RPMI8226 (cell line): ENCODE measurements around the gene GOLGA8B.
"Not testable (repeated sequence)": the region's sequence is repeated elsewhere in the genome, so short reads cannot be mapped to it uniquely, and the experiment has no call there.

Experiments used
- DNase-seq: peaks from one replicate; pipeline ENCODE4 v3.0.0-alpha.2; 2015

The GOLGA8B gene

DNA sequence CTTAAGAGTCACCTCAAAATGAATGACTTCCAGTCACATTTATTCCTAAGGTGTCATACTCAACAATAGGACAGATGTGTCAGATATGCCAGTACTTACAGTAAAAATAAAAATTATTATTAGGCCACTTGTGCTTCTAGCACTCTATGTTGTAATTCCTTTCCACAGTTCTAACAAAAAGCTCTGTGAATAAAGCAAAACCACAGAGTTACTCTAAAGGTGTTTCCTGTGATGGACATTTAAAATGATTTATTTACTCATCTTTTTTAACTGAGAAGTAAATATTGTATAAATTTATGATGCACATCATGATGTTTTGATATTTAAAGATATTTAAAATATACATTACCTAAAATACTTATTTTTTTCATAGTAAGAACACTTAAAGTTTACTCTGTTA, 13.9 kb upstream of the GOLGA8B start:
- DNase-seq, result no peak

DNA sequence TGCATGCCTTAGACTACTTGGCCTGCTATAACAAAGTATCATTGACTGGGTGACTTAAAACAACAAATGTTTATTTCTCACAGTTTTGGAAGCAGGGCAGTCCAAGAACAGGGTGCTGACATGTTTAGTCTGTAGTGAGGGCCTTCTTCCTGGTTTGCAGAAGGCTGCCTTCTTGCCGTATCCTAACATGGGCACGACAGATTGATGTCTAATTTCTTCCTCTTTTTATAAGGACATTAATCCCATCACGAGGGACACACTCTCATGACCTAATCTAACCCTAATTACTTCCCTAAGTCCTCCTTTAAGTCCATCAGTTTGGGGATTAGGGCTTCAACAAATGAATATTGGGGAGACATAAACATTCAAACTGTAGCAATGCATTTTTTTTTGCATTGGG, 10.9 kb upstream of the GOLGA8B start:
- DNase-seq, result no peak

DNA sequence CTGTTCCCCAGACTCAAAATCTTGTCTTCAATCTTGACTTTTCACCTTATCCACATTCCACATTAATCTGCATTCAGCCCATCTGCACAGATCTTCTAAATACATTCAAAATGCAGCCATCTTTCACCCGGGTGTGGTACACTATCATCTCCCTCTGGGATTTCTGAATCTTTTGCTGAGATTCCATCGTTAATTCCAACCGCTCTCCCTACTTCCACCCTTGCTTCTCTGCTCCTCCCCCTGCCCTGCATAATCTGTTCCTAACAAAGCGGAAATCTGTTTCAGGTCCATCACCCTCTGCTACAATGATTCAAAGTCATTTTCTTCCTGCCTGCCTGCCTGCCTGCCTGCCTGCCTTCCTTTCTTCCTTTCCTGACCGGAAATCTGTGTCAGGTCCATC, 7.9 kb upstream of the GOLGA8B start:
- no peak for DNase-seq

DNA sequence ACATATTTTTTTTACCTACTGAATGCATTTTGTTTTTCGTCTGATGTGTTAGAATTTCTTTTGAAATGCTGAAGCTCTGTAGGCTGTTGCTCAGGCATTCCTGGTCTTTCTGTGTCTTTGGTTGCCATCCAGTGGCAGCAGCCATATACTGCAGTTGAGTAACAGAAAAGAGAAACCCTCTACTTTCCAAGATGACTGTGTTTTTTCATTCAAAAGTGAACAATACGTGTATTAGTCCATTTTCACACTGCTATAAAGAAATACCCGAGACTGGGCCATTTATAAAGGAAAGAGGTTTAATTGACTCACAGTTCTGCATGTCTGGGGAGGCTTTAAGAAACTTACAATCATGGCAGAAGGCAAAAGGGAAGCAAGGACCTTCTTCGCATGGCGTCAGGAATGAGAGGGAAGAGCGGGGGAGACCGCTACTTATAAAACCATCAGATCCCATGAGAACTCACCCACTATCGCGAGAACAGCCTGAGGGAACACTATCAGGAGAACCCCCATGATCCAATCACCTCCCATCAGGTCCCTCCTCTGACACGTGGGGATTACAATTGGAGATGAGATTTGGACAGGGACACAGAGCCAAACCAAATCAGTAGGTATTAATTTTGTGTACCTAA, 4.7 kb upstream of the GOLGA8B start:
- DNase-seq, result peak; percentile 47

DNA sequence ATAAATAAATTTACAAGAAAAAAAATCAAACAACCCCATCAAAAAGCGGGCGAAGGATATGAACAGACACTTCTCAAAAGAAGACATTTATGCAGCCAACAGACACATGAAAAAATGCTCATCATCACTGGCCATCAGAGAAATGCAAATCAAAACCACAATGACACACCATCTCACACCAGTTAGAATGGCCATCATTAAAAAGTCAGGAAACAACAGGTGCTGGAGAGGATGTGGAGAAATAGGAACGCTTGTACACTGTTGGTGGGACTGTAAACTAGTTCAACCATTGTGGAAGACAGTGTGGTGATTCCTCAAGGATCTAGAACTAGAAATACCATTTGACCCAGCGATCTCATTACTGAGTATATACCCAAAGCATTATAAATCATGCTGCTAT, 2.5 kb upstream of the GOLGA8B start:
- not testable (repeated sequence) for DNase-seq

DNA sequence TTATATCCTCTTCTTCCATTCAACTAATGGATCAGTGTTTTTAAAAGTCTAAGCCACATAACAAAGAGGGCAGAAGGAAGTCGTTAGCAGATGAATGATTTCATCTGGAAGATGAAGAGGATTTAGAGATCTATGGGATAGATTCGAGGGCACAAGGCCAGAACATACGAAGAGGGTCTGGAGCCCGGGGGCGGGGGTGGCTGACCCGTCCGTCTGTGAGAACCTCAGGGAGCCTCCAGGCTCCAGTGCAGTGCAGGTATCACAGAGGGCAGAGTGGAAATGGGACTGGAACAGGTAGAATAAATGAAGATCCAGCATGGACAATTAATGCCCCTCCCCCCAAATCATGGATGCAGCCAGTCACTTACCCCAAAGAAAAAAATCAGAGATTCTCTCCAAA, 1.5 kb upstream of the GOLGA8B start:
- DNase-seq, result no peak

DNA sequence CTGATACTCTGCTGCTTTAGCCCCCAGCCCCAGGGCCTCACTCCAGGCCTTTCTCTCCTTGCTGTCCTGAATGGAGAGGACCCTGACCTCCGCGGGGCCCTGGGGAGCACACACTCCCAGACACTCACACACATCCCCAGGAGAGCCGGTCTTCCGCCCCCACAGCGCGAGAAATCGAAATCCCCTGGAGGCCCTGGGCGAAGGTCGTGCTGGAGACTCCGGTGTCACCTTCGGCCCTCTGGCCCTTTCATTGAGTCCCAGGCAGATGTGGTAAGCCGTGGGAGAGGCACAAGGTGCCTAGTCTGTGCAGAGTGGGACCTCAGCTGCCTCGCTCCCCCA, 848 bp upstream of the GOLGA8B start:
- DNase-seq, result no peak

DNA sequence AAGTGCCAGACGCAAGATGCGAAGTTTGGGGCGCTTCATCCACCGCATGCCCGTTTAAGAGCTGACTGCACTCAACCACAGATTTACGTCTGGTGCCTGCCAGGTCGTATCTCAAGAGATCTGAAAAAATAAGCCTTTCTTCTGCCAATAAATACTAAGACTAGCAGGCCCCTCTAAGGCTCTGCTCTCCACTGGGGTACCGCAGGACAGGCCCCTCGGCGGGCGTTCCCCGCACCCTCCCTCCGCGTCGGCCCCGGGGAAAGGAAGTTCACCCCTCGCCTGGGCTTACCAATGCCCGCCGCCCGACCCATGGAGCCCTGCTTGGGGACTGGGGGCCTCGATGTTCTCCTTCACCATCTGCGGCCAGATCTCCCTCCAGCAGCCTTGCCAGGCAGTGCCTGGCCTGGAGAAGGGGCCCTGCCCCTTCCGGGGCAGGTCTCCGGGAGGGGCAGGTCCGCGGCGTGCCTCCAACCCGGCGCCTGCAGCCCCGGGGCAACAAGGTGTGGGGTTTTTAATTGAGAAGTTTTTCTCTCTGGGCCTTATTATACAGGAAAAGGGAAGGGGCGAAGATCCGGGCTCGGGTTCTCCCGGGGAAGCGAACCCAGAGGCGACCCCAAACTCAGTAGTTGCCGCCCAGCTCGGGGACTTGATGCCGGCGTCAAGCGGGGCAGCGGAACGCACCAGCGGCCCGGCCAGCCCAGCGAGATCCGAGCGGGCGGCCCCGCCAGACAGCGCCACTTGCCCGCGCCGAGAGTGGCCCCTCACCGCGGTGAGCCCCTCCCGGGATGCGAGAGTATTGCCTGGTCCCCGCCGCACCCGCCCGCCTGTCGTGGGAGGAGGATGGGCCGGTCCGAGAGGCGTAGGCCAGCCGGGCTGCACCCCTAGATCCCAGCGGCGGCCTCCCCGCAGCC, 735 bp downstream of the GOLGA8B start:
- peak; percentile 64 for DNase-seq

DNA sequence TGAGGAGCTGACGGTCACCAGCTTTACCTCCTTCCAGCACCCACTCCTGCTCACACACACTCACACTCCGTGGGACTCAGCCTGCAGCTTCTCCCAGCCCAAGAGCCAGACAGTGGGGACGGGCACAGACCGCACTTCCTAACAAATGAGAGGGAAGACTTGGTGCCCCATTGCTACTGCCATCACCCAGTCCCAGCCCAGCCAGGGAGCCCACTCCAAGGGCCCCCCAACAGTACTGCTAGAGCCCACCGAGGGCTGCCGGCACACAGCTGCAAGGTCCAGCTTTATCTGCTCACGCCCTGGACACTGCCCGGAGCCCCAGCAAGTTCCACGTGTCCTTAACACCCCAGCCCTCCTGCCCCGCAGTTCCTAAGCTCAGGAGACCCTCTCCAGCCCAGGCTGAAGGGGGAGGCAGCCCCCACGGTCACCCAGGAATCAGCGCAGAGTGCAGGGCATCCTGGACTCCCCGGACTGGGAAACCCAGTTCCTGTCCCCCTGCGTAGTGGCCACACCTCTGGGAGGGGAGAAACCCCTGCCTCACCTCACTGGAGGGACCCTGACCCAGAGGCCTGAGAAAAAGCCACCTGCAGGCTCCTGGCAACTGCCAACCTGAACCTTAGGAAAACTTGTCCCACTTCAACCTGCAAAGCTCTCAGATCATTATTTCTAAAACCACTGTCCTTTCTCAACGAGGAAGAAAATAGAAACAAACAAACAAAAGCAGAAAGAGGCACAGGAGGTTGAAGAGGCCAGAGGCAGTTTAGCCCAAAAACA, 1.6 kb downstream of the GOLGA8B start:
- DNase-seq, result not testable (repeated sequence)

DNA sequence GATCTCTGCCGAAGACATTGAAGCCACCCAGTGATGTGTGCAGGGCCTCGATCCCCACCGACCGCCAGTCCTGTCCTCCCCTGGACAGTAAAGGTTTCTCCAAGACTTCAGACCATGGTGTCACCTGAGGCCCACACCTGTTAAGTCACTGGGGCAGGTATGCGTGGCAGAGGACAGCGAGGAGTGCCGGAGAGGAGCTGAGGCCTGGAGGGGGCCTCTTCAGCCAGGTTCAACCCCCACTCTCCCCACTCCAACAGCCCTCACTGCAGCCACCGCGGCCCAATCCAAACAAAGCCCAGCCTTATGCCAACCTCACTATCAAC, 2.4 kb downstream of the GOLGA8B start:
- DNase-seq, result no peak

DNA sequence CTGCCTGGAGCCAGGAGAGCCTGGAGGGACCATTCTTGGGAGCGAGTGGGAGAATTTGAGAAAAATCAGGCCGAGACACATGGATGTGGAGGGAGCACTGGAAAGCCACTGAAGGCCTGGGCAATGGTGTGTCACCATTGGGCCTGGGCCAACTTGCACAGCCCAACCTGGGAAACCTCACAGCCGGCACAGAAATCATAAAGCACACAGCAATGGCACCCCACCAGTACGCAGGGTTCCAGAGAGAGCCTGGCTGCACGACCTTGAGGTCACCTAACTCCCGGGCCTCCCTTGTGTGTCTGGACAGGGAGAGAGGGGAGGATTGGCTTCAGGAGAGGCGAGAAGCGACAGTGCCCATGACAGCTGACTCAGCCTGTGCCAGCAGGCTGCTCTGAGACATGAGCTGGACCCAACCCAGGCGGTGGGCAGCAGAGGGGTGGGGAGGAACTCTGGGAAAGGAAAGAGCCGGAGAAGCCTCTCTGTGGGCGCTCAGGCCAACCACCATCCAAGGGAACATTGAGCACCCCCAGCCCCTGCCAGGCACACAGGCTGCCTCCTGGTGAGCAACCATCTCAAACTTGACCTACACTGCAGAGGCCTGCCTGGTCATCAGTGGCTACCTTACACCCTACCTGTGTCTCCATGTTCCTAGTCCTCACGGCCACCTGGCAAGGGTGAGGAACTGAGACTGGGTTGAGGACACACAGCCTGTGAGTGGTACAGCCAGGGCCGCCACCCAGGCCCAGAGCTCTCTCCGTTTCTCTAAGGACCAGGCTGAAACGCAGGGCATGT, 3.0 kb downstream of the GOLGA8B start:
- DNase-seq, result not testable (repeated sequence)

DNA sequence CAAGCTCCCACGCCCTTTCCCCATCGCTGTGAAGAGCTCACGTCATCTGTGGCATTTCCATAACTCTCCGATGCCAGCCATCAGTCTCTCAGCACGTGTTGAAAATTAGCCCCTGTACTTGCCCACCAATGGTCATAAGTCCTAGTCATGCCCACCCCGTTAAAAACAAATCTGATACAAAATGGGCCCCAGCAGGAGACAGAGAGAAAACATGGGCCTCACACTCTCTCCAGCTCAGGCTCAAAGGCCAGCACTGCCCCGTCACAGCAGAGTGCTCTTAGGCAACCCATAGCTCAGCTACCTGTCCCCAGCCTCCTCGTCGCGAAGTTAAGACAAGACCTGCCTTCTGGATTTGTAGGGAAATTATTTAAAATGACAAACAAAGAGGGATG, 5.2 kb downstream of the GOLGA8B start:
- DNase-seq, result no peak

DNA sequence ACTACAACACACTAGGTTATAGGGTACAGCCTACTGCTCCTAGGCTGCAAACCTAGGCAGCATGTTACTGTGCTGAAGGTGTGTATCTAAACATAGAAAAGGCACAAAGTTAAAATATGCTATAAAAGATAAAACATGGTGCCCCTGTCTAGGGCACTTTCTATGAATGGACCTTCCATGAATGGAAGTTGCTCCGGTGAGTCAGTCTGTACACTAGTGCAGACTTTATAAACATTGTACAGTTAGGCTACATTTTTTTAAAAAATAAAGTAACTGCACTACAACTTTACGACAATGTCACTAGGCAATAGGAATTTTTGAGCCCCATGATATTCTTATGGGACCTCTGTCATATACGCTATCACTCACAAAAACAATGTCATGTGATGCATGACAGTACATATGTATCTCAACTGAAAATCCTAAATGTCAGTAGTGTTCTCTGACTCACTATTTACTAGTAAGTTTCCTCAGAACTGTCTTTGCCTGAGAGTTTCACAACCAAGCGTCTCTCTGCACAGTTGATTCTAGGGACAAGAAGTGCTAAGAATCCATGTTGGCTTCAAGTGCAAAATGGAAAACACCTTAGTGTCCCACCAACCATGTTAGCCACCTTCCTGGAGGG, 5.7 kb downstream of the GOLGA8B start:
- not testable (repeated sequence) for DNase-seq

DNA sequence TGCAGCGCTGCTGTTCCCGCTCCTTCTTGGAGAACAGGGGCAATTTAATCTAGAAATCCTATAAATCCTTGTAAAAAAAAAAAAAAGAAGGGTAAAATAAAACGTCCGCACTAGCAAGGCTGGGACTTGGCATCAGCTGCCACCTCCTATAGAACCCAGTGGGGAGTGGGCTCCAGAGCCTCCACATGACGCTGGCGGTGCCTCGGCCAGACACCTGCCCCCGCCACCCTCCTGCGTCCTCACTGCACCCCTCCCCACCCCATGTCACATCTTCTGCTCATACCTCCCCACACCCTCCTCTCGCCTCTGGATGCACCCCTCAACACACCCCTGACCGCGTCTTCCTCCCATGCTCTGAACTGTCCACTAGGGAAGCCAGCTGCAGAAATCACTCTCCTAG, 8.4 kb downstream of the GOLGA8B start:
- not testable (repeated sequence) for DNase-seq

DNA sequence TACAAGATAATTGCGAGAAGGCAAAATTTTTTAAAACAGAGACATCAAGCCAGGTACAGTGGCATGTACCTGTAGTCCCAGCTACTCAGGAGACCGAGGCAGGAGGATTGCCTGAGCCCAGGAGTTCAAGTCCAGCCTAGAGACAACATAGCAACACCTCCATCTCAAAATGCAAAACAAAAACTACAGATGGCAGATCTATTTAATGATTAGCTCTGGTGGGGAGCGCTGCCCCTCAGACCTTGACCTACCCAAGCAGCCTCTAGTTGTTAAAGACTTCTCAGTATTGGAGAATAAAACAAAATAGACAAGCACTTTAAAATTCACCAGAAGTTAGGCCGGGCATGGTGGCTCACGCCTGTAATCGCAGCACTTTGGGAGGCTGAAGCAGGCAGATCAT, 10.5 kb downstream of the GOLGA8B start:
- DNase-seq, result not testable (repeated sequence)

DNA sequence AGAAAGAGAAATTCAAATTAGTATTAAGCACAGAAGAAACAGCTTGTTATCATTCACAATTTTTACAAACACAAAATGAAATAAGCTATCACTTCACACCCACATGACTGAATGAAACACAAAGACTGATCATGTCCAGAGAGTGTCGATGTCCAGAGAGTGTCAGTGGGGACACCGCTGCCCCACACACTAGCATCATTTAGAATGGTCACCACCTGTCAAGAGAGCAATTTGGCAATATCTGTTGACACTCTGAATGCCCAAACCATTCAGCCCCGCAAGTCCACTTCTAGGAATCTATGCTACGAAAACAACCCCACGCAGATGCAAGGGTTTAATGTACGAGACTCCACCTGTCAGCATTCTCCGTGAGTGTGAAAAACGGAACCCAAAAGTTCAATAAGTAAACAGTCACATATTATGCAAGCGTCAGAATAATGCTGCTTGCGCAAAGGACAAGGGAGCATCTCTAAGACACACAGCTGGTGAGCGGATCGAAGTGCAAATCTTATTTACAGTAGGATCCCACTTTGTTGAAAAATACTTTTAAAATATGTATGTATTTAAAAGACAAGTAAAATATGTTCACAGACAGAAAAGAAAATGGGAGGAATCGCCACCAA, 11.3 kb downstream of the GOLGA8B start:
- DNase-seq, result not testable (repeated sequence)

DNA sequence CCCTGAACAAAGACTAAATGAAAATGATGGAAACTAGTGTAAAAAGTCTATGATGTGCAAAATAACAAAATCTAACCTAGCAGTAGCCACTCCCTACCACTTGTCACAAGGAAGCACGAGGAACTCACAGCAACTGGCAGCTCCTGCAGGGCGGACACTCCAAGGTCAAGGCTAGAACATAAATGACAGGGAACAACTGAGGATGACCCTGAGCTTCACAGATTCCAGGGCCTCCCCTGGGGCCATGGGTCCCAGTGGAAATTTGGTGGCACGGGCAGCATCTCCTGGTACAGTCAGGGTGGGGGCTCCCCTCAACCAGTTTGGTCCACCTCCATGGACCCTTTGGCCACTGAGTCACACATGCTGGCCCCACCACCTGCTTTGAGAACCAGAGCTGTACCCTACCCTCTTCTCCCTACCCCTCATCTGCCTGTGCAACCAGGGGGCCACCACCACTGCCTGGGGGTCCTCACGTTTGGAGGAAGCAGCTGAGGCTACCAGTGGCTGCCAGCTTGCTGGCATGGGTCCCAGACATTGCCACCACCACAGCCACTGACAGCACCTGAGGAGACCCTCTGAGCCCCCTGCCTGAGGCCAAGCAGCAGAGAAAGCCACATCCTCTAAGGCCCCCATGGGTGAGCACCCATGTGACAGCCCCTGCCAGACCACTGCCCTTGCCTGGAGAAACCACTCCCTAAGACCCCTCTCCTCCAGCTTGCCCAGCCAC, 13.6 kb downstream of the GOLGA8B start:
- DNase-seq, result not testable (repeated sequence)

DNA sequence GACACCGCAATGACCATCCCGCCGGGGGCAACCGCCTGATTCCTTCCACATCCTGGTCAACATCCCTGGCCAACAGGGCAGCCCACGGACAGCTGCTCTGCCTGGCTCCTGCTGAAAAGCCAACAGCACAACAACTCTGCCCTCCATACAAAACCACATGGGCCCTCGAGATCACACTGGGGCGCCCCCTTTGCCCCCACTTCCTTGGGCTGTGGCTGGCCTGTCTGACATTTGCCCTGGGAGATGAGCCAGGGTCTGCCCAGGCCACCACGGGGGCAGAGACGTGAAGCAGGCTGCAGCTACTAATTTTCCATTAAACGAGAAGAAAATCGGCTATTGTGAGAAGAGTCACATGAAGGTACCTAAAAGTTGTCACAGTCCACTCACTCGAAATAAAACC, 16.3 kb downstream of the GOLGA8B start:
- DNase-seq, result not testable (repeated sequence)

DNA sequence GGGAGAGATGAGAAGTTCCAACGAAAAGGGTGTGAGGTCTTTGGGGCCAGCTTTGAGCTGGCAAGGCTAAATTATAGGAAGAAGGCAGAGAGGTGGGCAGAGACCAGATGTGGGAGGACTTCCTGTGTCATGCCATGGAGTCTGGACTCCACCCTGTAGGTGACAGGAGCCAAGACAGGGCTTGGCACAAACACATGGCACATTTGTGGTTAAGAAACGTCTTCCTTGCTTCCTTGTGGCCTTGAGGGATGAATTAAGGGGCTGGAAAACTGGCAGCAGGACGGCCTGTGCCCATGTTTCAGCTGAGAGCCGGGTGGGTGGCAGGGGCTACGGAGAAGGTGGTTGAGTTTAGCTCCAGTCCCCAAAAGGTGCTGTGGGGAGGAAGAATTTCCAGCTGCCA, 18.7 kb downstream of the GOLGA8B start:
- DNase-seq, result not testable (repeated sequence)

DNA sequence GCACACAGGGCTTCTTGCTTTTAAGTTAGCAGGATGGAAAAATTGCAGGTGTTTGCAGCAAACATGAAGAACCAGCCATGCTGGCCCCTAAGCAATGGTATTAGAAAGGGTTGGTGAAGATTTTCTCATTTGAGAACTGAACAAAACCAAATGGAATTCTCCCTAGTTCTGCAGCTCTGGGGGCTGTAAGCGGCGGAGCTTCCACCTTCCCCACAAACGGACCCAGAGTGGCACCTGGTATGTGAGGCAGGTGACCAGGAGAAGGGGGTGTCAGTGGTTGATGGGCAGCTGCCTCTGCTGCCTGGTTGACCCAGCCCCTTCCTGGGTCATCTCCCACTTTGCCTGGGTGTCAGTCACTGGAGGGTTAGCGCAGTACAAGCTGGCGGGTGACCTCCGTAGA, 22.6 kb downstream of the GOLGA8B start:
- DNase-seq, result not testable (repeated sequence)

DNA sequence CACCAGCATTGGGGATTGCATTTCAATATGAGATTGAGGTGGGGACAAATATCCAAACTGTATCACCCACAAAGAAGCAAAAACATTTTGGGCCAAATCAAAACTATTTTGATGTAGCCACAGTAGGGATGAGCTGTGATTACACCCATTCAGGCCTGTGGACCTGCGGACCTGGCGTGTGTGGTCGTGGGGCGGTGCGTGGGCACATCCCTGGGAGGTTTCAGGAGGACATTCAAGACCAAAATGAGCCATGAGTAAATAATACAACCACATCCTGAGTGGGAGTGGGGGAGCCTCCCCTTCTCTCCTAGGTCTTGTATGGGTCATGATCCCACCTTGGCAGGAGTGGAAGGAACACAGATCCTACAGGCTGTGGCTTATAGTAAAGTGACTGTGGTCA, 23.7 kb downstream of the GOLGA8B start:
- DNase-seq, result not testable (repeated sequence)
